Fibroblast of pulmonary artery (primary cell): Measurements from ENCODE around the gene FRMD4B.

ENCODE experiments used
- DNase-seq: peaks from one replicate; pipeline ENCODE4 v3.0.0-alpha.2; 2010; ENCODE audit warnings: low read depth
- H3K4me3 ChIP-seq: replicated peaks from 2 replicates; pipeline ENCODE4 v1.5.1; 2011; ENCODE audit warnings: low read depth, mild to moderate bottlenecking, control low read depth, low read length, moderate library complexity
- TF ChIP-seq, protein P1 (sequence below): IDR thresholded peaks from 2 replicates; pipeline ENCODE4 v1.5.1; 2011; ENCODE audit warnings: mild to moderate bottlenecking, control low read depth, low read length, inconsistent platforms; ENCODE audit errors: missing control alignments

FRMD4B gene

DNA sequence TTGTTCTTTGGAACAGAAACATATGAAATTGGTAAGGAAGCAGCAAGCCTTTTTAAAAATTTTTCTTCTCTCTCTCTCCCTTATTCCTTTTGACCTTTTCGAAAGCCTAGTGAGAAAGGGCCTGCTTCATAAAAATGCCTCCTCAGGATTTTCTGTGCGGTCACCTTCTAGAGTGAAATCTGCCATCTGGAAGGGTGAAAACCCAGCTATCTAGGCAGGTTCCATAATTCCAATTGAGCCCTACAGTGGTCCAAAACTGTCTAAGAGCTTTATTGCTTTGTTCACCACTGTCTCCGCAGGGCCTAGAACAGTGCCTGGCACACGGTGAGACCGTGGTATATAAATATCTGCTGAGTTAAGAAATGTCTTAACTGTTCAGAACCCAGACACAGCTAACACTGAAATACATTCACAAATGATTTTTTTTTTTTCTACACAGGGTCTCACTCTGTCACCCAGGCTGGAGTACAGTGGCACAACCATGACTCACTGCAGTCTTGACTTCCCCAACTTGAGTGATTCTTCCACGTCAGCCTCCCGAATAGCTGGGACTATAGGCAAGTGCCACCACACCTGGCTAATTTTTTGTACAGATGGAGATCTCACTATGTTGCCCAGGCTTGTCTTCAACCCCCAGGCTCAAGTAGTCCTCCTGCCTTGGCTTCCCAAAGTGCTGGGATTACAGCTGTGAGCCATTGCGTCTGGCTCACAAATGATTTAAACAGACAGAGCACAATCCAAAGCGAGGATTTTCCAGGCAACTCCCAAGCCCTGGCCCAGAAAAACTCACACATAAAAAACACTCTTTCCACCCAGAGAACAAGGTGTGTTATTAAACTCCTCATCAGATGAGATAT lies 64.4 kb downstream of the FRMD4B start:
- DNase-seq = no peak
- no peak overlapping the region for H3K4me3 ChIP-seq
- TF ChIP-seq, protein P1, sequence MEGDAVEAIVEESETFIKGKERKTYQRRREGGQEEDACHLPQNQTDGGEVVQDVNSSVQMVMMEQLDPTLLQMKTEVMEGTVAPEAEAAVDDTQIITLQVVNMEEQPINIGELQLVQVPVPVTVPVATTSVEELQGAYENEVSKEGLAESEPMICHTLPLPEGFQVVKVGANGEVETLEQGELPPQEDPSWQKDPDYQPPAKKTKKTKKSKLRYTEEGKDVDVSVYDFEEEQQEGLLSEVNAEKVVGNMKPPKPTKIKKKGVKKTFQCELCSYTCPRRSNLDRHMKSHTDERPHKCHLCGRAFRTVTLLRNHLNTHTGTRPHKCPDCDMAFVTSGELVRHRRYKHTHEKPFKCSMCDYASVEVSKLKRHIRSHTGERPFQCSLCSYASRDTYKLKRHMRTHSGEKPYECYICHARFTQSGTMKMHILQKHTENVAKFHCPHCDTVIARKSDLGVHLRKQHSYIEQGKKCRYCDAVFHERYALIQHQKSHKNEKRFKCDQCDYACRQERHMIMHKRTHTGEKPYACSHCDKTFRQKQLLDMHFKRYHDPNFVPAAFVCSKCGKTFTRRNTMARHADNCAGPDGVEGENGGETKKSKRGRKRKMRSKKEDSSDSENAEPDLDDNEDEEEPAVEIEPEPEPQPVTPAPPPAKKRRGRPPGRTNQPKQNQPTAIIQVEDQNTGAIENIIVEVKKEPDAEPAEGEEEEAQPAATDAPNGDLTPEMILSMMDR = no peak

DNA sequence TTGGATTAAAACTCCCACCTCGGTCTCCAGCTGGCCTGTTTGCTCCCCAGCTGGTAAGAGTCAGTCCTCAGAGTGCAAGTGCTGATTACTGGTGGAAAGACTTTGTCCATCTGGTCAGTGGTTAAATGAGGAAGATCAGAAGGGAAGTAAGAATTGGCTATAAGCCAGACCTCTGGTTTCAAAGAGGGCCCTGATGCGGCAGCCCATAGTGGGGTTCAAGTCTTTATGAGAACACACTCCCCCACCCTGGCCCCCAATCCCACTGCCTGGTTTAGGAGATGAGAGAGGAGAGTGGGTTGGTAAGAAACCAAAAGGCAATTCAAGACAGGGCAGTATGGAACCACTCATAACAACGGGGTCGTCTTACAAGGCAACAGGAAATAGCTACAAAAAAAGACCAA lies 65.0 kb downstream of the FRMD4B start:
- TF ChIP-seq, protein P1 = no peak
- peak; percentile 24 for DNase-seq
- no peak overlapping the region for H3K4me3 ChIP-seq

DNA sequence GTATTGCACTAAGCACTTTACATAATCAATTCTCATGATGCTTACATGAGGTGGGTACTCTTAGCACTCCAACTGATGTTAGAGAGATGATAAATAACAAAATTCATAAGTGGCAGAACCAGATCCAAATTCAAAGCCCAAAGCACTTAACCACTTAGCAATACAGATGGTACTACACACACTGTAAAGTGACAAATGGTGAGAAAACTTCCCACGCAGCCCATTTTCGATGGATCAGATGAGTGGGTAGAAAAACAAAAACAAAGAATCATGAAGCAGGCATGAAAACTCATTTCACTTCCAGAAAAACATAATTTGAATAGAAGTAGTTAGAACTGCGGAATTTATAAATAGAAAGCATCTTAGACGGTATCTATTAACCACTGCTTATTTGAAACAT lies 66.2 kb downstream of the FRMD4B start:
- H3K4me3 ChIP-seq = no peak overlapping the region
- TF ChIP-seq, protein P1 = no peak
- DNase-seq = no peak

DNA sequence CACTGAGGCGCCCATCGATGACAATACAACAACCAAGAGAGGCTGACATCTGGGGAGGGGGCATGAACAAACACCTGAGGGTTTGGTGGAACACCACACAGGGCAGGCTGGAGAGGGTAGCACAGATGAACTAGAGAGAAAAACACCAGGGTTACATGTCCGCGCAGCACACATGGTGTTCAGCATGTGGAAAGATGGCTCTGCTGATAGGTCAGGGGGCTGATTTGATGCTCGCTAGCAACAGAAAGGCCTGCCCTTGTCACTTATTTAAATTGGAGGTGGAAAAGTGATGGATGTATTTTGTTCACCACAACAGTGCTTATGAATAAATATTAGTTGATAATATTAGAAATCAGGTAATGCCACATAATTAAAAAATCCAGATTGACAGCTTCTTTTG lies 67.5 kb downstream of the FRMD4B start:
- TF ChIP-seq, protein P1 = no peak
- DNase-seq = no peak
- H3K4me3 ChIP-seq = no peak overlapping the region

DNA sequence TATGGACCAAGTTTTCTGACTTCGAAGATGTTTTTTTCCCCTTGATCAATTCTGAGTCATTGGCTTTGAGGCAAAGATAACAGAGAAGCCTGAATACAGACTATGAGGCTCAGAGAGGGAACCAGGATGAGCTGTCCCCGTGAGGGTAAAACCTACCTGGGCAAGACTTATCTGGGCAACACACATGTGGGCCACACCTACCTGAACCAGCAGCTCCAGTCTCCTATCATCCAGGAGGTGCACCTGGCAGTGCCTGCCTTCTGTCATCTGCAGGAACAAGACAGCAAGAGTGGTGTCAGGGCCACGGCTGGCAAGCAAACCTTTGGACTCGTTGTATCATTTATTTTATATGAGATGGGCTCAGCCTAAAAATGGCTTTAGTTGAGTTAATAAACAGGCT lies 72.6 kb downstream of the FRMD4B start:
- TF ChIP-seq, protein P1 = no peak
- no peak for DNase-seq
- no peak overlapping the region for H3K4me3 ChIP-seq

DNA sequence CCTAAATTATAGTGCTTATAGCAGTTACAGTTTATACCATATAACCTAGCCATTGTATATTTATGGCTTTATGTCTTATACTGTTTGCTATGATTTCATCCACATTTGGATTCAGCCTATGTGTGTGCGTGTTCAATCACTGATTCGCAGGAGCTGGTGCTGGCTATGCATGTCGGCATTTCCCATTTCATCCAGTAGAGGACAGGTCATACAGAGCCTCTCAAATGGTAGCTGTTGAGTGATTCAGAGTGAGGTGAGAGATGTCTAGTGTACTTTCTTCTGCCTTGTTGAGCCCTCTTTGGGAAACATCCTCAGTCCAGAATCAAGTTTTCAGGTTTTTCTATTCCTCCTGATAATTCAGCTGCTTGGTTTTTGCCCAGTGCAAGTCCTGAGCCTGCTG lies 76.1 kb downstream of the FRMD4B start:
- TF ChIP-seq, protein P1 = peak; percentile 80
- no peak overlapping the region for H3K4me3 ChIP-seq
- DNase-seq = peak; percentile 69
